PC-9 (cell line): Measurements from ENCODE around the gene LMAN2. TPM values are rescaled to one million over a fixed set of nuclear protein-coding genes. Genes with fewer than 3 reads are reported as not detected.
"Not testable (repeated sequence)": the region's sequence is repeated elsewhere in the genome, so short reads cannot be mapped to it uniquely, and the experiment has no call there.

Experiments used
- BruUV-seq: library from RNA; stranded (reverse); fragments of 400-500 nt; replicated peaks from 2 replicates; lab custom pipeline; 2021; lab: Mats Ljungman, UMichigan
- CTCF ChIA-PET: fragments of 300-600 bp; sonication (Branson Sonifier 250); formaldehyde crosslinking; loops from one replicate; lab custom pipeline; 2022; ENCODE audit warnings: antibody characterized with exemption; lab: Charles Lee
- POLR2A ChIA-PET: fragments of 300-600 bp; sonication (Branson Sonifier 250); formaldehyde crosslinking; loops from one replicate; lab custom pipeline; 2022; ENCODE audit warnings: antibody characterized with exemption; ENCODE audit not compliant: unreplicated experiment; lab: Charles Lee
- DNase-seq, 2 experiments: peaks; one replicate each; pipeline versions ENCODE4 v3.0.0 to v3.0.0-alpha.2; 2015 to 2022; ENCODE audit warnings: mixed read lengths in 1 of 2
- H2AFZ ChIP-seq: fragments of 200-600 bp; sonication (generic); 2 replicates; pipeline ENCODE4 v1.8.1; 2017; ENCODE audit warnings: antibody characterized with exemption
- H3F3A ChIP-seq: fragments of 200-600 bp; sonication (generic); 2 replicates; pipeline ENCODE4 v1.8.1; 2017; ENCODE audit warnings: antibody characterized with exemption, mild to moderate bottlenecking, low read depth; ENCODE audit not compliant: insufficient read depth
- H3K27ac ChIP-seq: fragments of 200-600 bp; sonication (generic); 2 replicates; pipeline ENCODE4 v1.6.1; 2016; ENCODE audit warnings: mixed run types
- H3K27me3 ChIP-seq: fragments of 200-600 bp; sonication (generic); 2 replicates; pipeline ENCODE4 v1.6.1; 2016; ENCODE audit warnings: low read depth, mixed run types; ENCODE audit not compliant: insufficient read depth
- H3K36me3 ChIP-seq: fragments of 200-600 bp; sonication (generic); 2 replicates; pipeline ENCODE4 v1.6.1; 2016; ENCODE audit warnings: low read depth, mixed run types
- H3K4me1 ChIP-seq: fragments of 200-600 bp; sonication (generic); replicated peaks from 2 replicates; pipeline ENCODE4 v1.6.1; 2016; ENCODE audit warnings: mixed run types; ENCODE audit not compliant: insufficient read depth
- H3K4me2 ChIP-seq: fragments of 200-600 bp; sonication (generic); 2 replicates; pipeline ENCODE4 v1.6.1; 2017; ENCODE audit warnings: mixed run types
- H3K4me3 ChIP-seq: fragments of 200-600 bp; sonication (generic); 2 replicates; pipeline ENCODE4 v1.6.1; 2016; ENCODE audit warnings: mixed run types
- H3K79me2 ChIP-seq: fragments of 200-600 bp; sonication (generic); 2 replicates; pipeline ENCODE4 v1.6.1; 2017; ENCODE audit warnings: low read depth, mixed run types
- H3K9me2 ChIP-seq: fragments of 200-600 bp; sonication (generic); 2 replicates; pipeline ENCODE4 v1.8.1; 2017; ENCODE audit warnings: mild to moderate bottlenecking; ENCODE audit not compliant: insufficient read depth
- H3K9me3 ChIP-seq: fragments of 200-600 bp; sonication (generic); 2 replicates; pipeline ENCODE4 v1.8.1; 2016; ENCODE audit warnings: low read depth; ENCODE audit not compliant: insufficient read depth
- H4K20me1 ChIP-seq: fragments of 200-600 bp; sonication (generic); 2 replicates; pipeline ENCODE4 v1.8.1; 2017; ENCODE audit not compliant: insufficient read depth
- CTCF ChIP-seq: fragments of 200-600 bp; sonication (generic); conservative IDR thresholded peaks from 2 replicates; pipeline ENCODE4 v1.6.1; 2017; ENCODE audit warnings: mixed run types, antibody characterized with exemption, mild to moderate bottlenecking, moderate library complexity
- EZH2 ChIP-seq: fragments of 200-600 bp; sonication (generic); IDR thresholded peaks from 2 replicates; pipeline ENCODE4 v1.8.0; 2017; ENCODE audit warnings: antibody characterized with exemption, low read depth
- intact Hi-C: fragments of 100-400 bp; cut with micrococcal nuclease; formaldehyde crosslinking; loops from one replicate; pipeline ENCODE4 v1.10.0; 2022; ENCODE audit not compliant: unreplicated experiment
- total RNA-seq: library from RNA; stranded (reverse); gene quantifications from 2 replicates; pipeline ENCODE4 v1.2.3, GENCODE V29; 2021

LMAN2 gene
- total RNA-seq, 1 experiment from 2014 or later: 153 TPM

- peaks cover 7% of the 10 kb centered on the region for H3K36me3 ChIP-seq
- BruUV-seq: no TSS peak
- H3K9me2 ChIP-seq: no peaks in the 10 kb centered on the region
- H4K20me1 ChIP-seq: peaks cover 35% of the 10 kb centered on the region
- TF ChIP-seq EZH2 (no peak), CTCF (no peak)
- ChIA-PET POLR2A (no interaction called here), CTCF (no interaction called here)
- no peaks in the 10 kb centered on the region for H3K9me3 ChIP-seq
- no peak overlapping the region for H3K4me2 ChIP-seq
- peaks cover 16% of the 10 kb centered on the region for H3K4me1 ChIP-seq
- no peak overlapping the region for H3K4me3 ChIP-seq
- peaks cover 84% of the 10 kb centered on the region for H3K79me2 ChIP-seq
- H3K27me3 ChIP-seq: no peaks in the 10 kb centered on the region
- no peak overlapping the region for H3K27ac ChIP-seq
- intact Hi-C loops: no loop called here
- DNase-seq: no peak
- peaks cover 8% of the 10 kb centered on the region; the same call in 1 of the 2 replicates for H3F3A ChIP-seq
- H2AFZ ChIP-seq: no peak overlapping the region
These were observed 4.6 kb downstream of the LMAN2 start for GRCh38 chr5:177346820-177347219.

GRCh38 chr5:177344891-177345290 is 6.6 kb downstream of the LMAN2 start:
- POLR2A ChIA-PET: no interaction called here

GRCh38 chr5:177343777-177344176 is 7.7 kb downstream of the LMAN2 start:
- no peak for TF ChIP-seq EZH2
- TF ChIP-seq CTCF: no peak
- Histone ChIP-seq H3K27me3 (no peaks in the 10 kb centered on the region), H2AFZ (no peak overlapping the region), H3K9me3 (no peaks in the 10 kb centered on the region), H4K20me1 (peaks cover 47% of the 10 kb centered on the region), H3K36me3 (peaks cover 8% of the 10 kb centered on the region), H3K9me2 (no peaks in the 10 kb centered on the region), H3K4me3 (no peak overlapping the region), H3K79me2 (peaks cover 75% of the 10 kb centered on the region), H3F3A (peaks cover 25% of the 10 kb centered on the region), H3K4me2 (no peak overlapping the region), H3K27ac (no peak overlapping the region), H3K4me1 (peaks cover 17% of the 10 kb centered on the region)
- no peak for DNase-seq
- ChIA-PET CTCF (no interaction called here), POLR2A (no interaction called here)
- intact Hi-C loops: no loop called here
- BruUV-seq: no TSS peak

More at GRCh38 chr5:177344891-177345290, 6.6 kb downstream of the LMAN2 start:
- peaks cover 82% of the 10 kb centered on the region for H3K79me2 ChIP-seq
- H2AFZ ChIP-seq: no peak overlapping the region
- H3F3A ChIP-seq: peaks cover 14% of the 10 kb centered on the region
- no peaks in the 10 kb centered on the region for H3K27me3 ChIP-seq
- peaks cover 37% of the 10 kb centered on the region for H4K20me1 ChIP-seq
- H3K27ac ChIP-seq: no peak overlapping the region
- TF ChIP-seq CTCF (no peak), EZH2 (no peak)
- H3K9me2 ChIP-seq: no peaks in the 10 kb centered on the region
- peaks cover 13% of the 10 kb centered on the region for H3K36me3 ChIP-seq
- DNase-seq: no peak
- H3K4me3 ChIP-seq: no peak overlapping the region
- intact Hi-C loops: no loop called here
- CTCF ChIA-PET: interaction anchor here (0.7 kb wide), 1 partner anchor 71 kb away, joined by 6 read pairs; no protein-coding TSS in a partner anchor
- BruUV-seq: no TSS peak
- H3K9me3 ChIP-seq: no peaks in the 10 kb centered on the region
- H3K4me1 ChIP-seq: peaks cover 15% of the 10 kb centered on the region
- H3K4me2 ChIP-seq: no peak overlapping the region

- DNase-seq, H2AFZ ChIP-seq, H3K27me3 ChIP-seq, H3K27ac ChIP-seq, BruUV-seq, intact Hi-C loops, CTCF ChIA-PET, H3K9me2 ChIP-seq, H3K4me3 ChIP-seq, H3K36me3 ChIP-seq, H3K9me3 ChIP-seq, H3K4me2 ChIP-seq, POLR2A ChIA-PET: not testable (repeated sequence)
- peaks cover 51% of the 10 kb centered on the region for H4K20me1 ChIP-seq
- peaks cover 18% of the 10 kb centered on the region for H3K4me1 ChIP-seq
- peaks cover 28% of the 10 kb centered on the region for H3F3A ChIP-seq
- H3K79me2 ChIP-seq: peaks cover 71% of the 10 kb centered on the region
These were observed 8.5 kb downstream of the LMAN2 start for GRCh38 chr5:177343000-177343399.
